ENCODE results near the gene PLLP. TPM values are rescaled to one million over a fixed set of nuclear protein-coding genes. Genes with fewer than 3 reads are reported as not detected.
A peak's percentile ranks its signal among the peaks of the same experiment; 100 is the strongest.

Gene PLLP
- total and polyA plus RNA-seq, 9 of the 15 experiments (the other 6 are each of a cell fraction or from before 2014, with no cell fraction given), result 0.09 to 0.96 (median 0.27) TPM

- H4K20me1 ChIP-seq (replicated peaks; ENCODE audit: control insufficient read depth, insufficient read depth, low read length), result no peaks in the 10 kb centered on the region
- FAIRE-seq (no peak), DNase-seq (ENCODE audit: extremely low read depth in 1 of 4, low spot score in 3 of 4) (no peak), ATAC-seq (no peak)
- CTCF ChIA-PET (ENCODE audit: low intra/inter-chr PET ratio), result no interaction called here
- in situ Hi-C loops (cut with MboI) (no loop called here), intact Hi-C loops (cut with micrococcal nuclease) (no loop called here)
- H2AFZ ChIP-seq (ENCODE audit: low read depth, low read length), result peak overlapping the region; percentile 96
- H3K79me2 ChIP-seq (ENCODE audit: control insufficient read depth, insufficient read depth, low read length), result no peaks in the 10 kb centered on the region
- no peaks in the 10 kb centered on the region for H3K9me3 ChIP-seq (replicated peaks; ENCODE audit: control insufficient read depth, insufficient read depth, low read depth, low read length)
- WGBS (ENCODE audit: insufficient coverage, low coverage, missing lambda C conversion rate), result 55% methylated on average over 12 of the region's 14 CpGs
- TF ChIP-seq HNRNPL (IDR thresholded peaks at IDR 0.05; ENCODE audit: low read depth, low read length) (peak; percentile 70; the same call in 1 of the 2 replicates), ELF2 (CRISPR knock-in tag; IDR thresholded peaks at IDR 0.05) (no peak)
- H3K27me3 ChIP-seq (ENCODE audit: control insufficient read depth in 2 of 2, insufficient read depth in 2 of 2, low read length in 2 of 2), result peaks cover 4 to 19% of the 10 kb centered on the region in 2 experiments; a peak in 4 of 5 replicates
- peak overlapping the region; percentile 73 for H3K4me2 ChIP-seq (ENCODE audit: insufficient read depth, low read length)
- no peak overlapping the region for H3K4me3 ChIP-seq
- peaks cover 4 to 17% of the 10 kb centered on the region in 2 experiments; a peak in 3 of 5 replicates for H3K4me1 ChIP-seq (replicated peaks in 1 of 2; ENCODE audit: control insufficient read depth in 2 of 2, insufficient read depth in 2 of 2, low read length in 2 of 2)
- H3K9ac ChIP-seq (ENCODE audit: insufficient read depth in 1 of 2, low read depth in 2 of 2, low read length in 2 of 2), result peak overlapping the region in 1 of 2 experiments; percentile 92; a peak in 3 of 4 replicates
- BruUV-seq (replicated peaks), result no TSS peak
- H3K36me3 ChIP-seq (ENCODE audit: control insufficient read depth, insufficient read depth, low read length), result no peaks in the 10 kb centered on the region
- no peak overlapping the region for H3K27ac ChIP-seq (ENCODE audit: extremely low read depth, low read depth, low read length)
- H3K9me1 ChIP-seq (ENCODE audit: control insufficient read depth, insufficient read depth, low read length), result no peaks in the 10 kb centered on the region
- POLR2A ChIA-PET, result no interaction called here
Measured at GRCh38 chr16:57283959-57284208, 588 bp downstream of the PLLP start.

GRCh38 chr16:57283214-57283958 is 1.1 kb downstream of the PLLP start:
- intact Hi-C loops (cut with micrococcal nuclease) (no loop called here), in situ Hi-C loops (cut with MboI) (no loop called here)
- Histone ChIP-seq H3K27me3 (ENCODE audit: control insufficient read depth in 2 of 2, insufficient read depth in 2 of 2, low read length in 2 of 2) (peaks cover 4 to 19% of the 10 kb centered on the region in 2 experiments; a peak in 4 of 5 replicates), H3K9ac (ENCODE audit: insufficient read depth in 1 of 2, low read depth in 2 of 2, low read length in 2 of 2) (no peak overlapping the region), H3K36me3 (ENCODE audit: control insufficient read depth, insufficient read depth, low read length) (no peaks in the 10 kb centered on the region), H3K9me3 (replicated peaks; ENCODE audit: control insufficient read depth, insufficient read depth, low read depth, low read length) (no peaks in the 10 kb centered on the region), H3K4me1 (replicated peaks in 1 of 2; ENCODE audit: control insufficient read depth in 2 of 2, insufficient read depth in 2 of 2, low read length in 2 of 2) (peaks cover 4 to 17% of the 10 kb centered on the region in 2 experiments; a peak in 3 of 5 replicates), H3K4me2 (ENCODE audit: insufficient read depth, low read length) (no peak overlapping the region), H3K4me3 (no peak overlapping the region), H3K79me2 (ENCODE audit: control insufficient read depth, insufficient read depth, low read length) (no peaks in the 10 kb centered on the region), H3K27ac (ENCODE audit: extremely low read depth, low read depth, low read length) (no peak overlapping the region), H4K20me1 (replicated peaks; ENCODE audit: control insufficient read depth, insufficient read depth, low read length) (0 out of 2 replicates have a peak, but pooled peaks cover 3% of the 10 kb centered on the region), H3K9me1 (ENCODE audit: control insufficient read depth, insufficient read depth, low read length) (no peaks in the 10 kb centered on the region), H2AFZ (ENCODE audit: low read depth, low read length) (no peak overlapping the region)
- no TSS peak for BruUV-seq (replicated peaks)
- no peak for ATAC-seq
- POLR2A ChIA-PET, result no interaction called here
- no peak for FAIRE-seq
- CTCF ChIA-PET (ENCODE audit: low intra/inter-chr PET ratio), result no interaction called here
- TF ChIP-seq ZNF644 (tag; IDR thresholded peaks at IDR 0.05; ENCODE audit: low read depth) (no peak), BHLHE40 (IDR thresholded peaks at IDR 0.05; ENCODE audit: low read length) (no peak), ZNF696 (CRISPR knock-in tag; conservative IDR thresholded peaks at IDR 0.05) (no peak), FOXK2 (conservative IDR thresholded peaks at IDR 0.05 in 1 of 2, IDR thresholded peaks at IDR 0.05 in 1 of 2; ENCODE audit: low read depth in 2 of 2) (no peak)
- TF ChIP-seq, protein P1, sequence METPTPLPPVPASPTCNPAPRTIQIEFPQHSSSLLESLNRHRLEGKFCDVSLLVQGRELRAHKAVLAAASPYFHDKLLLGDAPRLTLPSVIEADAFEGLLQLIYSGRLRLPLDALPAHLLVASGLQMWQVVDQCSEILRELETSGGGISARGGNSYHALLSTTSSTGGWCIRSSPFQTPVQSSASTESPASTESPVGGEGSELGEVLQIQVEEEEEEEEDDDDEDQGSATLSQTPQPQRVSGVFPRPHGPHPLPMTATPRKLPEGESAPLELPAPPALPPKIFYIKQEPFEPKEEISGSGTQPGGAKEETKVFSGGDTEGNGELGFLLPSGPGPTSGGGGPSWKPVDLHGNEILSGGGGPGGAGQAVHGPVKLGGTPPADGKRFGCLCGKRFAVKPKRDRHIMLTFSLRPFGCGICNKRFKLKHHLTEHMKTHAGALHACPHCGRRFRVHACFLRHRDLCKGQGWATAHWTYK (CRISPR knock-in tag; IDR thresholded peaks at IDR 0.05), result no peak
- whole genome bisulfite sequencing (ENCODE audit: insufficient coverage, low coverage, missing lambda C conversion rate), result 43% methylated on average over 24 of the region's 24 CpGs
- no peak for DNase-seq (ENCODE audit: extremely low read depth in 1 of 4, low spot score in 3 of 4)

Data from K562 (cell line).